Measurements from ENCODE around the gene CXCR3. TPM values are rescaled to one million over a fixed set of nuclear protein-coding genes. Genes with fewer than 3 reads are reported as not detected.
"Not testable (repeated sequence)": the region's sequence is repeated elsewhere in the genome, so short reads cannot be mapped to it uniquely, and the experiment has no call there.

CXCR3 gene
- polyA plus RNA-seq, 6 donors from 2014 or later = 0.93 to 5.5 (median 1.9) TPM; not detected in 1

DNA sequence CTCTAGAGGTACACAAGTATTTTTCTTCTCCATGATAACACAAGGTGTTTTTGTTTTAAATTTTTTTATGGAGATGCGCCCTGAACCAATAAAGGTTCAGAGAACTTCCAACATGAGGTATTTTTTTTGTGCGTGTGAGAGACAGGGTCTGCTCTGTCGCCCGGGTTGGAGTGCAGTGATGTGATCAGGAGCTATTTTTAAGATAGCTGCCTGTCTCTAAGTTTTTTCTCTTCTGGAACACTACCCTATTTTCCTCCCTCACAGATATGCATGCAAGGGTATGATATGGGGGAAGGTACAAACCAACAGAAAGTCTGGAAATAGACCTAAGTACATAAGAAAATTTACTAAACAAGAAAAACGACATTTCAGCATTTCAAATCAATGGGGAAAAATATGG is 37.1 kb downstream of the CXCR3 start:
- Mint-ChIP-seq H3K27ac (peak overlapping the region in 1 of 6 donors; percentile 1), H3K27me3 (no peaks in the 10 kb centered on the region), H3K36me3 (no peaks in the 10 kb centered on the region), H3K4me3 (no peak overlapping the region), H3K9me3 (peaks cover 0 to under 1% (median 0%) of the 10 kb centered on the region in 7 donors), H3K4me1 (peaks cover 0 to 9% (median 0%) of the 10 kb centered on the region in 3 donors)
- ATAC-seq (ENCODE audit: low read depth in 2 of 2) = no peak
- no peak for DNase-seq

DNA sequence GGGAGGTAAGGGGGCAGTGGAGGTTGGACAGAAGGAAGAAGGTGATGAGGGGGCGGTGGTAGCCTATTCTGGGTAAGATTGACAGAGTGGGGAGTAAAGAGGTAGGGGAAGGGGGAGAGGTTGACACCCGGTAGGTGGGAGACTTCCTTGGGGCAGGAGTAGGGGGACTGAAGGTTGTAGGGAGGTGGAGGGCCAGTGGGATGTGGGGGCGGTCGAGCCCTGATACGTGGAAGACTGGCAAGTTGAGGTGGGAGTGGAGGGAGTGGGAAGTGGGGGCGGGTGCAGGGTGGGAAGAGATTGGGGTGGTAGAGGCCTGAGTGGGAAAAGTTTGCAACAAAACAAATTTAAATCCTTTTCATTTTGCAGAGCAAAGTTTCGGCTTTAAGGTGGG is 38.3 kb downstream of the CXCR3 start:
- Mint-ChIP-seq H3K27ac (no peak overlapping the region), H3K27me3 (no peaks in the 10 kb centered on the region)

GRCh38 chrX:71579136-71579989 is 38.9 kb downstream of the CXCR3 start:
- H3K27ac Mint-ChIP-seq = peak overlapping the region in 1 of 6 donors; percentile 93

More for the DNA sequence above, 38.3 kb downstream of the CXCR3 start:
- ATAC-seq (ENCODE audit: low read depth in 2 of 2) (no peak), DNase-seq (no peak)
- Mint-ChIP-seq H3K36me3 (no peaks in the 10 kb centered on the region), H3K4me3 (no peak overlapping the region), H3K9me3 (no peaks in the 10 kb centered on the region), H3K4me1 (peaks cover 0 to 9% (median 0%) of the 10 kb centered on the region in 3 donors)

GRCh38 chrX:71578253-71579135 is 39.8 kb downstream of the CXCR3 start, which contains the start of gene GCNA:
TSS of gene GCNA (plus strand) at chrX:71578437. CDS start at chrX:71580822, 2,385 bp downstream.
- no peaks in the 10 kb centered on the region for H3K27me3 Mint-ChIP-seq
- ATAC-seq (ENCODE audit: low read depth in 2 of 2) (no peak), DNase-seq (no peak)
- no peaks in the 10 kb centered on the region for H3K9me3 Mint-ChIP-seq
- H3K27ac Mint-ChIP-seq = peak within 1 kb of the TSS in 3 of 6 donors; percentile 44 to 50 (median 47)
- peaks cover 0 to 9% (median 0%) of the 10 kb centered on the region in 3 donors for H3K4me1 Mint-ChIP-seq
- no peaks in the 10 kb centered on the region for H3K36me3 Mint-ChIP-seq
- H3K4me3 Mint-ChIP-seq = no peak within 1 kb of the TSS

More at GRCh38 chrX:71579136-71579989, 38.9 kb downstream of the CXCR3 start:
- Mint-ChIP-seq H3K4me1 (peaks cover 0 to 9% (median 0%) of the 10 kb centered on the region in 3 donors), H3K4me3 (no peak overlapping the region), H3K27me3 (no peaks in the 10 kb centered on the region), H3K36me3 (no peaks in the 10 kb centered on the region), H3K9me3 (no peaks in the 10 kb centered on the region)
- ATAC-seq (ENCODE audit: low read depth in 2 of 2) (no peak), DNase-seq (no peak)

- DNase-seq = no peak
- peak overlapping the region in 1 of 6 donors; percentile 47 for H3K27ac Mint-ChIP-seq
- H3K9me3 Mint-ChIP-seq = no peaks in the 10 kb centered on the region
- H3K4me3 Mint-ChIP-seq = no peak overlapping the region
- H3K27me3 Mint-ChIP-seq = no peaks in the 10 kb centered on the region
- H3K36me3 Mint-ChIP-seq = no peaks in the 10 kb centered on the region
- peaks cover 0 to 9% (median 0%) of the 10 kb centered on the region in 3 donors for H3K4me1 Mint-ChIP-seq
- no peak for ATAC-seq (ENCODE audit: low read depth in 2 of 2)
These were observed 40.6 kb downstream of the CXCR3 start for GRCh38 chrX:71577682-71578081.

- no peak for ATAC-seq (ENCODE audit: low read depth in 2 of 2)
- Mint-ChIP-seq H3K4me3 (no peak overlapping the region), H3K4me1 (peaks cover 0 to 4% (median 0%) of the 10 kb centered on the region in 3 donors), H3K27ac (no peak overlapping the region), H3K9me3 (no peaks in the 10 kb centered on the region), H3K27me3 (no peaks in the 10 kb centered on the region), H3K36me3 (no peaks in the 10 kb centered on the region)
- DNase-seq = no peak
These were observed 44.7 kb downstream of the CXCR3 start for GRCh38 chrX:71573590-71573989.

GRCh38 chrX:71571390-71571789 is 46.9 kb downstream of the CXCR3 start:
- peak overlapping the region in 1 of 6 donors; percentile 58 for H3K27ac Mint-ChIP-seq
- H3K9me3 Mint-ChIP-seq; H3K27me3 Mint-ChIP-seq; ATAC-seq (ENCODE audit: low read depth in 2 of 2); DNase-seq; H3K4me3 Mint-ChIP-seq; H3K4me1 Mint-ChIP-seq; H3K36me3 Mint-ChIP-seq: not testable (repeated sequence)

Other genes with a start within 250 kb of the CXCR3 start
- 10 to 100 TPM; 17.5 to 39.7 (median 29.0) TPM for gene OGT, start 85.4 kb downstream of the CXCR3 start, polyA plus RNA-seq (ENCODE audit: low read depth in 6 of 6)
- under 1 TPM in 3 of 6 donors, not detected in 3; 0.16 to 0.52 (median 0.19) TPM for gene GCNA, start 40.1 kb downstream of the CXCR3 start, polyA plus RNA-seq (ENCODE audit: low read depth in 6 of 6)
- gene CXorf49, start 99.8 kb upstream of the CXCR3 start, polyA plus RNA-seq (ENCODE audit: low read depth in 6 of 6) = not detected
- not detected for gene CXorf49B, start 144.8 kb upstream of the CXCR3 start, polyA plus RNA-seq (ENCODE audit: low read depth in 6 of 6)